Retina (tissue), 1 donor: Measurements from ENCODE around the gene NCOA3.
"Not testable (repeated sequence)": the region's sequence is repeated elsewhere in the genome, so short reads cannot be mapped to it uniquely, and the experiment has no call there.

Experiments used
- DNase-seq: peaks from one replicate; pipeline ENCODE4 v3.0.0-alpha.2; 2016

Gene NCOA3

GRCh38 chr20:47501482-47502270 lies at the start of gene NCOA3:
NCOA3 (plus strand) TSS chr20:47501887; CDS start chr20:47622248, 120,361 bp downstream.
- peak; percentile 98 for DNase-seq

GRCh38 chr20:47452736-47453161 lies 48.9 kb upstream of the NCOA3 start:
- no peak for DNase-seq

DNA sequence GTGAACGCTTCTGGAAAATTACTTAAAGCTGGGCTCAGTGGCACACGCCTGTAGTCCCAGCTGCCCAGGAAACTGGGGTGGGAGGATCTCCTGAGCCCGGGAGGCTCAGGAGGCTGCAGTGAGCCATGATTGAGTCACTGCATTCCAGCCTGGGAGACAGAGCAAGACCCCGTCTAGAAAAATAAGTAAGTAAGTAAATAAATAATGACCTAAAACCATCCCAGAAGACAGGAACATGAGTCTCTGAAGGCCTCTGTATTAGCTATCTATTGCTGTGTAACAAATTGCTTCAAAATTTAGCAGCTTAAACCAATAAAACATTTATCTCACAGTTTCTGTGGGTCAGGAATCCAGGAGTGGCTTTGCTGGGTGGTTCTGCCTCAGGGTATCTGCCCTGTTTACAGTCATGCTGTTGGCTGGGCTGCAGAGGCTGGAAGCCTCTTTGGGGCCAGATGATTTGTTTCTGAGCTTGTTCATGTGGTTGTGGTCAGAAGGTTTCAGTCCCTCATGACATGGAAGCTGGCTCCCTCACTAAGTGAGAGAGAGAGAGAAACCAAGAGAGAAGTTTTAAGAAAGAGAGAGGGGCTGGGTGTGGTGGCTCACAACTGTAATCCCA lies 48.4 kb upstream of the NCOA3 start:
- DNase-seq: no peak

- DNase-seq: no peak
These were observed 47.2 kb upstream of the NCOA3 start for GRCh38 chr20:47454298-47455132.

DNA sequence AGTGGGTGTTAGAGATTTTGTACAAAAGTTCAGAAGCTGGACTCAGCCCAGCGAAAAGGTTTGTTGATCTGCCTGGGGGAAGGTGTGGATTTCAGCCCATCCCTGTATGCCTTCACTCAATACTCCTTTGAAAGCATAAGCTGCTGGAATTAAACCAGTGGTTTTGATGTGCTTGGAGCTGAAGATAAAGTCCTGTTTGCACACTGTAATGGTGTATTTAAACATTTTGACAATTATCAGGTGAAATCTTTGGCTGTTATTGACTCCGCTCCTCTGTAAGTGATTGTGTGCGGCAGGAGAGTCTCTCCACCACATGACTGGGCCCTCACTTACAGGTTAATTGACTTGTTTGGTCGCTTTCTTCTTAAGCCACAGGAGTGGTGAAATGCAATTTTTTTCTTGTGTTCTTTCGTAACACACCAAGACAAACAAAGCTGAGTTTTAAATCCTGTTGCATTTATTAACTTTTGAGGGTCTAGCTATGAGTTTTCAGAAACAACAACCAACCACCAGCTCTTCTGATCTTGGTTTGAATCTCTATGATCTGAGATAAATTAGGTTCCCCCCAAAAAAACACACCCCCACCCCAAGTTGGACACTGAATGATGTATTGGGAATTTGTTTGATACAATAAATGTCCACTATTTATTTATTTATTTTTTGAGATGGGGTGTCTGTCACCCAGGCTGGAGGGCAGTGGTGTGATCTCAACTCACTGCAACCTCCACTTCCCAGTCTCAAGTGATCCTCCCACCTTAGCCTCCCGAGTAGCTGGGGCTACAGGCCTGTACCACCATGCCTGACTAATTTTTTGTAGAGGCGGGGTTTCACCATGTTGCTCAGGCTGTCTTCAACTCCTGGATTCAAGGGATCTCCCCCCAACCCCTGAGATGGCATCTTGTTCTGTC lies 46.3 kb upstream of the NCOA3 start:
- DNase-seq: no peak

GRCh38 chr20:47456041-47456537 lies 45.6 kb upstream of the NCOA3 start:
- DNase-seq: no peak

DNA sequence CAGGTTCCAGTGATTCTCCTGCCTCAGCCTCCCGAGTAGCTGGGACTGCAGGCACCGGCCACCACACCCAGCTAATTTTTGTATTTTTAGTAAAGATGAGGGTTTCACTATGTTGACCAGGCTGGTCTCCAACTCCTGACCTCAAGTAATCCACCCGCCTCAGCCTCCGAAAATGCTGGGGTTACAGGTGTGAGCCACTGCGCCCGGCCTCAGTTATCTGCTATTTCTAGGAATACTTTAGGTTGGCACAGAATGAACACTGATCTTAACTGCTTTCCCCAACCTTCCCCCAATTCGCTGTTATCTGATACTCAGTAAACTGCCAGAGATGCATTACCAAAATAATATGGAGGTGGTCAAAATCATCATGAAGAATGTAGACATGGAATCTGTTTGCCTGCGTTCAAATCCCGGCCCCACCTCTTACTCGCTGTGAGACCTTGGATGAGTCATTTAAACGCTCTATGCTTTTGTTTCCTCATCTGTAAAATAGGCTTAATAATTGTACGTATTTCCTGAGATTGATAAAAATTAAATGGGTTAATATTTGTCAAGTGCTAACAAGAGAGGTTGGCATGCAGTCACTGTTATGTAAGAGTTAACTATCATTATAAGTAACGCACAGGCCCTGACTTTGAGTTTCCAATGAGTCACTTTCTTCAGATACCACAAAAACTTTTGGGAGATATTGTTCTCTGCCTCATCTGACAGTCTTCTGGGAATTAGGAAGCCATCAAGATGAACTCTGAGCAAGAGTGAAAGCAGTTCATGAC lies 44.5 kb upstream of the NCOA3 start:
- no peak for DNase-seq

DNA sequence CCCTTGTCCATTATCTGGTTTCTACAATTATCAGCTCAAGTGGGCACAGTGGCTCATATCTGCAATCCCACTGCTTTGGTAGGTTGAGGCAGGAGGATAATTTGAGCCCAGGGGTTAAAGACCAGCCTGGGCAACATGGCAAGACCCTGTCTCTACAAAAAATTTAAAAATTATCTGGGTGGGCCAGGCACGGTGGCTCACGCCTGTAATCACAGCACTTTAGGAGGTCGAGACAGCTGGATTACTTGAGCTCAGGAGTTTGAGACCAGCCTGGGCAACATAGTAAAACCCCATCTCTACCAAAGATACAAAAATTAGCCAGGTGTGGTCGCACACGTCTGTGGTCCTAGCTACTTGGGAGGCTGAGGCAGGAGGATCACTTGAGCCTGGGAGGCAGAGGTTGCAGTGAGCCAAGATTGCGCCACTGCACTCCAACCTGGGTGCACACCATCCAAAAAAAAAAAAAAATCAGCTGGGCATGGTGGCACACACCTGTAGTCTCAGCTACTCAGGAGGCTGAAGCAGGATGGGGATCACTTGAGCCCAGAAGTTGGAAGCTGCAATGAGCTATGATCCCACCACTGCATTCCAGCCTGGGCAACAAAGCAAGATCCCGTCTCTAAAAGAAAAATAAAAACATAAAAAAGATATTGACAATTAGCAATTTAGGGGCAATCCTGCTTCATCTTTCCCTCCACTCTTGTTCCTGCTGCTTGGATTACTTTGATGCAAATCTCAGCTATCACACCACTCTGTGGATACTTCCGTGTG lies 43.2 kb upstream of the NCOA3 start:
- not testable (repeated sequence) for DNase-seq

GRCh38 chr20:47459344-47460073 lies 42.2 kb upstream of the NCOA3 start:
- no peak for DNase-seq

GRCh38 chr20:47460761-47461112 lies 41.0 kb upstream of the NCOA3 start:
- not testable (repeated sequence) for DNase-seq

DNA sequence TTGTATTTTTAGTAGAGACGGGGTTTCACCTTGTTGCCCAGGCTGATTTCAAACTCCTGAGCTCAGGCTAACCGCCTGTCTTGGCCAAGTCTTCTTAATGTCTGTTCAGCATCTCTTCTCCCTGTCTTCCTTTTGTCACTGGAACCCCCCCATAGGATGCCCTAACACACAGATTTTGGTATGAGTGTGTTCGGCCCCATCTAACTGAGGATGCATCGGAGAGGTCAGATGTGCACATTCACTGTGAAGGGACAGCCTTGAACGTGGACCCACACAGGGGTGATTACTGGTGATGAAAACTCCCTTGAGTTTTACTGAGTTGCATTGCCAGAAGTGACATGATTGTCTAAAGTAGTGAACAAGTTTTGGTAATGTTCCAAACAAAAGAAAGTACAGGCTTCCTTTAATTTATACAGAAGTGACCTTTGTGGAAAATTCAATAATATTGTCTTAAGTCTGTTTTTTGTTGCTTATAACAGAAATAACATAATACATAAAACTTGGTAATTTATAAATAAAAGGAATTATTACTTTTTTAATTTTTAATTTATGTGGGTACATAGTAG lies 40.5 kb upstream of the NCOA3 start:
- no peak for DNase-seq

- not testable (repeated sequence) for DNase-seq
These were observed 39.8 kb upstream of the NCOA3 start for GRCh38 chr20:47461906-47462305.

GRCh38 chr20:47464380-47465101 lies 37.1 kb upstream of the NCOA3 start:
- peak; percentile 10 for DNase-seq

DNA sequence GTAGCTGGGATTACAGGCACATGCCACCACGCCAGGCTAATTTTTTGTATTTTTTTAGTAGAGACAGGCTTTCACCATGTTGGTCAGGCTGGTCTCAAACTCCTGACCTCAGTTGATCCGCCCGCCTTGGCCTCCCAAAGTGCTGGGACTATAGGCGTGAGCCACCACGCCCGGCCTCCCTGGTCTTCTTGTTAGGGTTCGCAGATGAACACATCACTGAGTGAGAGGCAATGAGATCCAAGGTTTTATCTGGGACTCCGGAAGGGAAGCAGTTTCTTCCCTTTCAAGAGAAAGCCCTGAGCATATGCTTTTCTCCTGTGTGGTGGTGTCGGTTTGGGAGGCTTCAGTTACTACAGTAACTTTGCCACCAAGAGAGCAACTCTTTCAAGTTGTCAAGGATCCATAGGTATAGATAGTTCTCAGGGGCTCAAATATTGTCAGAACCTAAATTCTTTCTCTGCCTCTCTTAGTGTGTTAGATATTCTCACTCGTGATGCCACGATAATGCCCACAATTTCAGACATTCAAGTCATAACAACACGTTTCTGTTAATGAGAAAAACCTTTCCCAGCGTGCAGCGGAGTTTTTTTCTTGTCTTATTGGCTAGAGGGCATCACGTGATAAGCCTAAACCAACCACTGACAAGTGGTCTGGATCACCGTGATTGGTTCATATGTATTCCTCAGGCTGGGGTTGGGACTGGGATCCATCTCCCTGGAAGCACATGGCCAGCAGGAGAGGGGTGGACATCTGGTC lies 36.2 kb upstream of the NCOA3 start:
- no peak for DNase-seq

DNA sequence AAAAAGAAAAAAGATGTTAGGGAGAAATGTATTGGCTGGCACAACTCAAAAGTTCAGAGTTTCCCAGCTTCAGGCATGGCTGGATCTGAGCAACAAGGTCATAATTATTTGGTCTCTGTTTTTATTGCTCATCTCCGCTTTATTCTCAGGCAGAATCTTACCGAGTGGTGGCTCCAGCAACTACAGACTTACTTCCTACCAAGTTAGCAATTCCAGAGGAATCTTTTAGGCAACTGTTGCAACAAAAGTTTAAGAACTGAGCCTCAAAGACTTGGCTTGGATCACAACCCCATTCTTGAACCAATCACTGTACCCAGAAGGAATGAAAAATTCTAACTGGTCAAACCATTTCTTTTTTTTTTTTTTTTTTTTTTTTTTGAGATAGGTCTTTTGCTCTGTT lies 35.5 kb upstream of the NCOA3 start:
- DNase-seq: no peak

DNA sequence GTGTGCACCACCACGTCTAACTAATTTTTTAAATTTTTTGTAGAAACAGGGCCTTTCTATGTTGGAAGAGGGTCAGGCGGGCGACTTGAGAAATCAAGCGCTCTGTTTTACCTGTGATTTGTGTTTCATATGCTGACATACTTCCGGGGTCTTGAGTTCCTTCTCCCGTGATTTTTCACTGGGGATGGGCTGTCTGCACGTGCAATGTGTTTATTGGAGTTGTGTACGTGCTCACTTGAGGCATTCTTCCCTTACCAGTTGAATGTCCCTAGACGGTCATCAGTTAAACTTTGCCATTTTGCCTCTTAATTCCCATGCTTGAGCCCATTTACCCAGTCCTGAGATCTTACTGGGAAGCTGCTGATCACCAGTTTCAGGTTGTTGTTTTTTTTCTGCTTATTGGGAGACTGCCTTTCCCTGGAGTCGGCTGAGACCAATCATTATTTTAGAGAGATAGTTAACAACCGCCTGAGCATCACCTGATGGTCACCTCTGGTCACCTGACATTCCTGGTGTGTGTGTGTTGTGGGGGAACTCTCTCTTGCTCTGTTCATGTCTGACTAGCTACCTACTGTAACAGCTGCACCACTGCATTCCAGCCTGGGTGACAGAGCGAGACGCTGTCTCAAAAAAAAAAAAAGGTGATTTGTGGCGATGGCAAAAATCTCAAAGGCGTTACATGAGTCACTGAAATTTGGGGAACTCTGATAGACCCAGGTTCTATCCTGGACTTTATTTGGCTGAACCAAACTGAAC lies 34.8 kb upstream of the NCOA3 start:
- no peak for DNase-seq

DNA sequence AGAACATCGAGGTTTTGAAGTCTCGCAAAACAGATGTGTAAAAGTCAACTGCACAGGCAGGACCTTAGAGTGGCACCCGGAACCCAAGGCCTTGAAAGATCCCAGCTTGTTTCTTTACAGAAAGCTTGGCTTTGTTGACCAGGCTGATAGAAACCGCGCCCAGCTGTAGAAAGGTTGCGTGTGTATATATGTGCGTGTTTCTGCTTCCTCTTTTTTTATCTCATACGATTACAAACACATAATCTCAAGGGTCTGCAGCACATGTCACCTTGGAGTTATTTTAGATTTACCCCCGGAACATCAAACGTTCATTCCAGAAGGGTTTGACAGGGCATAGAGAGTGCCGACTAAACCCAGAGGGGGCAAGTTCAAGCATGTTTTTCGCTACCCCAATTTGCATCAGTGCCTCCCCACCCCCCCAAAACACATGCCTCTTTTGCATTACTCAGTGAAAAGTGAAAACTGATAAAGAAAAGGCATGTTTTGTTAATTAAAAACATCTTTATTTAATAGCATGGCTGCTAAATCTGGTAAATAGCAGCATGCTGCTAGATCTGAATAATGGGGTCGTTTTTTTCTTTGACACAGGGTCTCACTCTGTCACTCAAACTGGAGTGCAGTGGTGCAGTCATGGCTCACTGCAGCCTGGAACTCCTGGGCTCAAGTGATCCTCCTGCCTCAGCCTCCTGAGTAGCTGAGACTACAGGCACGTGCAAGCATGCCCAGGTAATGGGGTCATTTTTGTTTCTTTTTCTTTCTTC lies 33.2 kb upstream of the NCOA3 start:
- peak; percentile 8 for DNase-seq
